ENCODE data around the gene THAP10. TPM values are rescaled to one million over a fixed set of nuclear protein-coding genes. Genes with fewer than 3 reads are reported as not detected.
"Not testable (repeated sequence)": the region's sequence is repeated elsewhere in the genome, so short reads cannot be mapped to it uniquely, and the experiment has no call there.

Gene THAP10
- total RNA-seq, 1 experiment from 2014 or later = 13.7 TPM

DNA sequence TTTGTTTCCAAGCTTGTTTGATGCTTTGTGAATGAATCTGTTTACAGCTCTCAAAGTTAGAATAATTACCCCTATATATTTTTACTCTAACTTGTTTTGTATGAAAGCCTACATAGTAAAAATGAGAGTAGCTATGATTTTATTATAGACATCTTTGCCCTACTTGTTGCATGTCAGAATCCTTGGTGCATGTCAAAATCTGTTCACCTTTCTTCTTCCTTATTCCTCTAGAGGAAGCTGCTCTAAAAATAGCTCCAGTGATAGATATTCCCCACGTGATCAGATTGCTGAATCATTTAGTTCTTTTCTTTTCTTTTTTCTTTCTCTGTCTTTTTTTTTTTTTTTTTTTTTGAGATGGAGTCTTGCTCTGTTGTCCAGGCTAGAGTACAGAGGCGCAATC, 40.2 kb upstream of the THAP10 start:
- H3K9me3 Mint-ChIP-seq (ENCODE audit: low read depth, unreplicated experiment) = no peaks in the 10 kb centered on the region
- no TSS peak for BruUV-seq (replicated peaks)
- DNase-seq = no peak
- H3K4me1 Mint-ChIP-seq (ENCODE audit: low read depth, unreplicated experiment) = no peaks in the 10 kb centered on the region
- H3K27me3 Mint-ChIP-seq (ENCODE audit: unreplicated experiment) = no peaks in the 10 kb centered on the region
- no peaks in the 10 kb centered on the region for H3K36me3 Mint-ChIP-seq (ENCODE audit: insufficient read depth, unreplicated experiment)
- intact Hi-C loops (cut with micrococcal nuclease; ENCODE audit: unreplicated experiment) = no loop called here
- no peak overlapping the region for H3K4me3 Mint-ChIP-seq (ENCODE audit: low read depth, unreplicated experiment)
- CTCF ChIA-PET = interaction anchor here (0.7 to 0.8 kb wide), 2 partner anchors 17 to 888 kb away, joined by 8 read pairs; no protein-coding TSS in a partner anchor
- H3K27ac Mint-ChIP-seq (ENCODE audit: unreplicated experiment) = no peak overlapping the region
- TF ChIP-seq, protein P1, sequence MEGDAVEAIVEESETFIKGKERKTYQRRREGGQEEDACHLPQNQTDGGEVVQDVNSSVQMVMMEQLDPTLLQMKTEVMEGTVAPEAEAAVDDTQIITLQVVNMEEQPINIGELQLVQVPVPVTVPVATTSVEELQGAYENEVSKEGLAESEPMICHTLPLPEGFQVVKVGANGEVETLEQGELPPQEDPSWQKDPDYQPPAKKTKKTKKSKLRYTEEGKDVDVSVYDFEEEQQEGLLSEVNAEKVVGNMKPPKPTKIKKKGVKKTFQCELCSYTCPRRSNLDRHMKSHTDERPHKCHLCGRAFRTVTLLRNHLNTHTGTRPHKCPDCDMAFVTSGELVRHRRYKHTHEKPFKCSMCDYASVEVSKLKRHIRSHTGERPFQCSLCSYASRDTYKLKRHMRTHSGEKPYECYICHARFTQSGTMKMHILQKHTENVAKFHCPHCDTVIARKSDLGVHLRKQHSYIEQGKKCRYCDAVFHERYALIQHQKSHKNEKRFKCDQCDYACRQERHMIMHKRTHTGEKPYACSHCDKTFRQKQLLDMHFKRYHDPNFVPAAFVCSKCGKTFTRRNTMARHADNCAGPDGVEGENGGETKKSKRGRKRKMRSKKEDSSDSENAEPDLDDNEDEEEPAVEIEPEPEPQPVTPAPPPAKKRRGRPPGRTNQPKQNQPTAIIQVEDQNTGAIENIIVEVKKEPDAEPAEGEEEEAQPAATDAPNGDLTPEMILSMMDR (IDR thresholded peaks at IDR 0.05; ENCODE audit: unreplicated experiment) = no peak

GRCh38 chr15:70931821-70932220, 39.6 kb upstream of the THAP10 start:
- DNase-seq = no peak
- TF ChIP-seq, protein P1 (IDR thresholded peaks at IDR 0.05; ENCODE audit: unreplicated experiment) = no peak
- H3K4me1 Mint-ChIP-seq (ENCODE audit: low read depth, unreplicated experiment) = no peaks in the 10 kb centered on the region
- H3K36me3 Mint-ChIP-seq (ENCODE audit: insufficient read depth, unreplicated experiment) = no peaks in the 10 kb centered on the region
- no peak overlapping the region for H3K4me3 Mint-ChIP-seq (ENCODE audit: low read depth, unreplicated experiment)
- CTCF ChIA-PET = interaction anchor here (0.7 to 0.8 kb wide), 2 partner anchors 16 to 887 kb away, joined by 8 read pairs; no protein-coding TSS in a partner anchor
- H3K27me3 Mint-ChIP-seq (ENCODE audit: unreplicated experiment) = no peaks in the 10 kb centered on the region
- no TSS peak for BruUV-seq (replicated peaks)
- H3K27ac Mint-ChIP-seq (ENCODE audit: unreplicated experiment) = no peak overlapping the region
- no peaks in the 10 kb centered on the region for H3K9me3 Mint-ChIP-seq (ENCODE audit: low read depth, unreplicated experiment)
- intact Hi-C loops (cut with micrococcal nuclease; ENCODE audit: unreplicated experiment) = no loop called here

- H3K27ac Mint-ChIP-seq (ENCODE audit: unreplicated experiment); H3K4me1 Mint-ChIP-seq (ENCODE audit: low read depth, unreplicated experiment); intact Hi-C loops (cut with micrococcal nuclease; ENCODE audit: unreplicated experiment); H3K4me3 Mint-ChIP-seq (ENCODE audit: low read depth, unreplicated experiment); DNase-seq; CTCF ChIA-PET; BruUV-seq (replicated peaks); H3K36me3 Mint-ChIP-seq (ENCODE audit: insufficient read depth, unreplicated experiment); H3K27me3 Mint-ChIP-seq (ENCODE audit: unreplicated experiment); H3K9me3 Mint-ChIP-seq (ENCODE audit: low read depth, unreplicated experiment): not testable (repeated sequence)
Observed at GRCh38 chr15:70926914-70927313, 34.7 kb upstream of the THAP10 start.

DNA sequence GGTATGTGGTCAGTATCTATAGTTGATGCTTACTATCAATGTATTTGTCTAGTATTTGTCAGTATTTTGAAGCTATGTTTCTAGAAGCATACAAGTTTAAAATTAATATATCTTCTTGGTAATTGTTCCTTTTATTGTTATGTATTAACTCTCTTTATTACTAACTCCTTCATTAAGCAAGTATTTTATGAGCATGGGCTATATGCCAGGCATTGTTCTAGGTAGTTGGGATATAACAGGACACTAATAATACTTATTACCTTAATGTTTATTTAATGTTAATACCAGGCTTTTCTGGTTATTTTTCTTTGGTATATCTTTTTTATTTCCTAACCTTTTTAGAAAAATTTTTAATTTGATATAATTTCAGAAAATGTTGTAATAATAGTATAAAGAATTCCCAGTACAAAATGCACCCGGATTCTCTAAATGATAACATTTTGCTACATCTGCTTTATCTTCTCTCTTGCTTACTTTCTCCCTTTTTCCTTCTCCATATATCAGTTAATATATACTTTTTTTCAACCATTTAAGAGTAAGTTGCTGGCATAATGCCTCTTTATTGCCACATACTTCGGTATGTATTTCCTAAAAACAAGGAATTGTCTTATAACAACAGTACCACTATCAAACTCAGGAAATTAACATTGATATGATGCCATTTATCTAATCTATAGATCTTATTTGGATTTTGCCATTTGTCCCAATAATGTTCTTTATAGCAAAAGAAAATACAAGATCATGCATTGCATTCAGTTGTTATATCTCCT, 31.3 kb upstream of the THAP10 start:
- Mint-ChIP-seq H3K4me3 (ENCODE audit: low read depth, unreplicated experiment) (no peak overlapping the region), H3K9me3 (ENCODE audit: low read depth, unreplicated experiment) (peaks cover 5% of the 10 kb centered on the region), H3K4me1 (ENCODE audit: low read depth, unreplicated experiment) (no peaks in the 10 kb centered on the region), H3K27ac (ENCODE audit: unreplicated experiment) (no peak overlapping the region), H3K36me3 (ENCODE audit: insufficient read depth, unreplicated experiment) (no peaks in the 10 kb centered on the region), H3K27me3 (ENCODE audit: unreplicated experiment) (no peaks in the 10 kb centered on the region)
- BruUV-seq (replicated peaks) = no TSS peak
- intact Hi-C loops (cut with micrococcal nuclease; ENCODE audit: unreplicated experiment) = no loop called here
- no peak for DNase-seq
- CTCF ChIA-PET = no interaction called here
- TF ChIP-seq, protein P1 (IDR thresholded peaks at IDR 0.05; ENCODE audit: unreplicated experiment) = no peak

GRCh38 chr15:70922119-70922518, 29.9 kb upstream of the THAP10 start:
- H3K9me3 Mint-ChIP-seq (ENCODE audit: low read depth, unreplicated experiment) = peaks cover 5% of the 10 kb centered on the region
- no peaks in the 10 kb centered on the region for H3K4me1 Mint-ChIP-seq (ENCODE audit: low read depth, unreplicated experiment)
- no peak for DNase-seq
- intact Hi-C loops (cut with micrococcal nuclease; ENCODE audit: unreplicated experiment) = no loop called here
- CTCF ChIA-PET = no interaction called here
- H3K36me3 Mint-ChIP-seq (ENCODE audit: insufficient read depth, unreplicated experiment) = no peaks in the 10 kb centered on the region
- no peak overlapping the region for H3K4me3 Mint-ChIP-seq (ENCODE audit: low read depth, unreplicated experiment)
- TF ChIP-seq, protein P1 (IDR thresholded peaks at IDR 0.05; ENCODE audit: unreplicated experiment) = no peak
- no peak overlapping the region for H3K27ac Mint-ChIP-seq (ENCODE audit: unreplicated experiment)
- no TSS peak for BruUV-seq (replicated peaks)
- H3K27me3 Mint-ChIP-seq (ENCODE audit: unreplicated experiment) = no peaks in the 10 kb centered on the region

Measured in Calu3 (cell line).